Neural cell (in vitro differentiated cells): ENCODE measurements around the gene RACK1.
A peak's percentile ranks its signal among the peaks of the same experiment; 100 is the strongest.

Experiments
- EP300 ChIP-seq: fragments of 450-650 bp; conservative IDR thresholded peaks from 2 replicates; pipeline ENCODE4 v1.6.1; 2014; ENCODE audit warnings: antibody characterized with exemption, mild to moderate bottlenecking, moderate library complexity; ENCODE audit not compliant: poor library complexity, severe bottlenecking
- EZH2 ChIP-seq: fragments of 200-600, 300-800 bp; shearing (Covaris generic), sonication (generic); IDR thresholded peaks from 2 replicates; pipeline ENCODE4 v1.6.1; 2014; ENCODE audit warnings: antibody characterized with exemption, low read length, borderline replicate concordance, mild to moderate bottlenecking; ENCODE audit not compliant: insufficient read depth, poor library complexity, severe bottlenecking
- MXI1 ChIP-seq: fragments of 450-650 bp; conservative IDR thresholded peaks from 2 replicates; pipeline ENCODE4 v1.6.1; 2014; ENCODE audit warnings: antibody characterized with exemption, mild to moderate bottlenecking; ENCODE audit not compliant: poor library complexity, severe bottlenecking
- POLR2AphosphoS5 ChIP-seq: IDR thresholded peaks from 2 replicates; pipeline ENCODE4 v1.6.1; 2012
- RAD21 ChIP-seq: fragments of 450-650 bp; conservative IDR thresholded peaks from 2 replicates; pipeline ENCODE4 v1.6.1; 2014; ENCODE audit warnings: antibody characterized with exemption, mild to moderate bottlenecking, moderate library complexity
- TF ChIP-seq, protein P1 (sequence below): fragments of 450-650 bp; IDR thresholded peaks from 2 replicates; pipeline ENCODE4 v1.5.1; 2014; ENCODE audit warnings: antibody characterized with exemption, mild to moderate bottlenecking, moderate library complexity; ENCODE audit not compliant: poor library complexity, severe bottlenecking
- TF ChIP-seq, protein P2 (sequence below): IDR thresholded peaks from 2 replicates; pipeline ENCODE4 v1.6.1; 2012; ENCODE audit warnings: borderline replicate concordance

DNA sequence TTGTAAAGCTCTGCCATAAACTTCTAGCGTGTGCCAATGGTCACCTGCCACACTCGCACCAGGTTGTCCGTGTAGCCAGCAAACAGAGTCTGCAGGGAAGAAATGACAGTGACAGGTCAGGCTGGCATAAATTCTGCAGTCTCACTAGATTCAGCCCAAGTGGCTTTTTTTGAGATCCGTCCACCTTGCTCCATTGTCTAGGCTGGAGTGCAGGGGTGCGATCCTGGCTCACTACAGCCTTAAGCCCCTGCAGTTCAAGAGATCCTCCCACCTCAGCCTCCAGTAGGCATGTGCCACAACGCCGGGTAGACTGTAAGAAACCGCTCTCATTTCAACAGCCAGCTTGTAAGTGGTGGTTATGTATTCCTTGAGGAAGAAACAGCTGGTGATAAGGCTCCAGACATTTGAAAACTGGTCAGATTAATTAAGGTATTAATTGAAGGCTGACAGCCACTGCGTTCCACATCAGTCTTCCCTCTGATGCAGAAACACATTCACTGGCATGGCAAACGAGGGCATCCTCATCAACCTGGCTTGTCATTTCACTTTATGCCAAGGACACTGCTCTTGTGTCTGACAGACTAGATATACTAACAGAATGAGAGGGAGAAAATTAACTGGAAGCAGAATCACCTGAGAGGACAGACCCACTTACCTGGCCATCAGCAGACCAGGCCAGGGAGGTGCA lies 6.6 kb downstream of the RACK1 start:
- TF ChIP-seq, protein P1, sequence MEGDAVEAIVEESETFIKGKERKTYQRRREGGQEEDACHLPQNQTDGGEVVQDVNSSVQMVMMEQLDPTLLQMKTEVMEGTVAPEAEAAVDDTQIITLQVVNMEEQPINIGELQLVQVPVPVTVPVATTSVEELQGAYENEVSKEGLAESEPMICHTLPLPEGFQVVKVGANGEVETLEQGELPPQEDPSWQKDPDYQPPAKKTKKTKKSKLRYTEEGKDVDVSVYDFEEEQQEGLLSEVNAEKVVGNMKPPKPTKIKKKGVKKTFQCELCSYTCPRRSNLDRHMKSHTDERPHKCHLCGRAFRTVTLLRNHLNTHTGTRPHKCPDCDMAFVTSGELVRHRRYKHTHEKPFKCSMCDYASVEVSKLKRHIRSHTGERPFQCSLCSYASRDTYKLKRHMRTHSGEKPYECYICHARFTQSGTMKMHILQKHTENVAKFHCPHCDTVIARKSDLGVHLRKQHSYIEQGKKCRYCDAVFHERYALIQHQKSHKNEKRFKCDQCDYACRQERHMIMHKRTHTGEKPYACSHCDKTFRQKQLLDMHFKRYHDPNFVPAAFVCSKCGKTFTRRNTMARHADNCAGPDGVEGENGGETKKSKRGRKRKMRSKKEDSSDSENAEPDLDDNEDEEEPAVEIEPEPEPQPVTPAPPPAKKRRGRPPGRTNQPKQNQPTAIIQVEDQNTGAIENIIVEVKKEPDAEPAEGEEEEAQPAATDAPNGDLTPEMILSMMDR = no peak
- no peak for TF ChIP-seq EZH2
- TF ChIP-seq POLR2AphosphoS5 = peak; percentile 3
- TF ChIP-seq RAD21 = no peak
- no peak for TF ChIP-seq EP300
- TF ChIP-seq MXI1 = no peak
- TF ChIP-seq, protein P2, sequence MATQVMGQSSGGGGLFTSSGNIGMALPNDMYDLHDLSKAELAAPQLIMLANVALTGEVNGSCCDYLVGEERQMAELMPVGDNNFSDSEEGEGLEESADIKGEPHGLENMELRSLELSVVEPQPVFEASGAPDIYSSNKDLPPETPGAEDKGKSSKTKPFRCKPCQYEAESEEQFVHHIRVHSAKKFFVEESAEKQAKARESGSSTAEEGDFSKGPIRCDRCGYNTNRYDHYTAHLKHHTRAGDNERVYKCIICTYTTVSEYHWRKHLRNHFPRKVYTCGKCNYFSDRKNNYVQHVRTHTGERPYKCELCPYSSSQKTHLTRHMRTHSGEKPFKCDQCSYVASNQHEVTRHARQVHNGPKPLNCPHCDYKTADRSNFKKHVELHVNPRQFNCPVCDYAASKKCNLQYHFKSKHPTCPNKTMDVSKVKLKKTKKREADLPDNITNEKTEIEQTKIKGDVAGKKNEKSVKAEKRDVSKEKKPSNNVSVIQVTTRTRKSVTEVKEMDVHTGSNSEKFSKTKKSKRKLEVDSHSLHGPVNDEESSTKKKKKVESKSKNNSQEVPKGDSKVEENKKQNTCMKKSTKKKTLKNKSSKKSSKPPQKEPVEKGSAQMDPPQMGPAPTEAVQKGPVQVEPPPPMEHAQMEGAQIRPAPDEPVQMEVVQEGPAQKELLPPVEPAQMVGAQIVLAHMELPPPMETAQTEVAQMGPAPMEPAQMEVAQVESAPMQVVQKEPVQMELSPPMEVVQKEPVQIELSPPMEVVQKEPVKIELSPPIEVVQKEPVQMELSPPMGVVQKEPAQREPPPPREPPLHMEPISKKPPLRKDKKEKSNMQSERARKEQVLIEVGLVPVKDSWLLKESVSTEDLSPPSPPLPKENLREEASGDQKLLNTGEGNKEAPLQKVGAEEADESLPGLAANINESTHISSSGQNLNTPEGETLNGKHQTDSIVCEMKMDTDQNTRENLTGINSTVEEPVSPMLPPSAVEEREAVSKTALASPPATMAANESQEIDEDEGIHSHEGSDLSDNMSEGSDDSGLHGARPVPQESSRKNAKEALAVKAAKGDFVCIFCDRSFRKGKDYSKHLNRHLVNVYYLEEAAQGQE = no peak
